Endothelial cell of umbilical vein (primary cell): ENCODE measurements around the gene ENO4. TPM values are rescaled to one million over a fixed set of nuclear protein-coding genes. Genes with fewer than 3 reads are reported as not detected.

Source experiments
- BruUV-seq: library from RNA; stranded (reverse); fragments of 400-500 nt; replicated peaks from 2 replicates; lab custom pipeline; 2021; lab: Mats Ljungman, UMichigan
- CTCF ChIA-PET: fragments of 300-600, 350-600 bp; sonication (Branson Sonifier 250); formaldehyde crosslinking; loops from one replicate; lab custom pipeline; 2021; ENCODE audit warnings: antibody characterized with exemption, inconsistent platforms; lab: Charles Lee
- POLR2A ChIA-PET: fragments of 300-600, 350-600 bp; sonication (Branson Sonifier 250); formaldehyde crosslinking; loops from one replicate; lab custom pipeline; 2021; ENCODE audit warnings: antibody characterized with exemption, inconsistent platforms; lab: Charles Lee
- DNase-seq: peaks from one replicate; pipeline ENCODE4 v3.0.0-alpha.2; 2011; ENCODE audit warnings: low read depth, low spot score
- FAIRE-seq: peaks from 2 replicates; lab custom pipeline; 2011; peaks lifted over from hg19 to GRCh38; lab: Jason Lieb, UNC
- H2AFZ ChIP-seq: 2 replicates; pipeline ENCODE4 v1.6.0; 2012; ENCODE audit warnings: low read depth, low read length, control low read depth, inconsistent platforms
- H3K27ac ChIP-seq: 2 replicates; pipeline ENCODE4 v1.5.1; 2011; ENCODE audit warnings: low read depth, mild to moderate bottlenecking, control low read depth, low read length, moderate library complexity; ENCODE audit not compliant: insufficient read depth
- H3K27me3 ChIP-seq, 2 experiments: 2 replicates each; pipeline versions ENCODE4 v1.6.0 to v1.6.1; 2011; ENCODE audit warnings: low read length in 2 of 2, mixed read lengths in 1 of 2; ENCODE audit not compliant: control insufficient read depth in 2 of 2, insufficient read depth in 2 of 2
- H3K36me3 ChIP-seq, 2 experiments: 2 replicates in 1 of 2; 3 replicates in 1 of 2; pipeline ENCODE4 v1.5.1; 2011; ENCODE audit warnings: low read length in 2 of 2, mild to moderate bottlenecking in 1 of 2, moderate library complexity in 1 of 2; ENCODE audit not compliant: control insufficient read depth in 2 of 2, insufficient read depth in 2 of 2; ENCODE audit errors: extremely low read depth in 1 of 2
- H3K4me1 ChIP-seq: 3 replicates; pipeline ENCODE4 v1.5.1; 2011; ENCODE audit warnings: mild to moderate bottlenecking, low read length; ENCODE audit not compliant: control insufficient read depth, insufficient read depth; ENCODE audit errors: extremely low read depth
- H3K4me2 ChIP-seq: 2 replicates; pipeline ENCODE4 v1.6.1; 2011; ENCODE audit warnings: low read length, control low read depth, mixed read lengths; ENCODE audit not compliant: insufficient read depth
- H3K4me3 ChIP-seq, 3 experiments: fragments of 200-600 bp in 1 of 3; sonication (generic), shearing (Covaris generic) in 1 of 3; replicated peaks in 1 of 3; 2 replicates each; pipeline ENCODE4 v1.5.1; 2011 to 2016; ENCODE audit warnings: control low read depth in 3 of 3, low read length in 3 of 3, mild to moderate bottlenecking in 2 of 3, inconsistent platforms in 1 of 3, low read depth in 1 of 3, moderate library complexity in 1 of 3; ENCODE audit not compliant: insufficient read depth in 1 of 3
- H3K79me2 ChIP-seq: 2 replicates; pipeline ENCODE4 v1.6.0; 2012; ENCODE audit warnings: low read length, inconsistent platforms; ENCODE audit not compliant: control insufficient read depth, insufficient read depth
- H3K9ac ChIP-seq: replicated peaks from 2 replicates; pipeline ENCODE3; 2011; ENCODE audit warnings: low read length, control low read depth; ENCODE audit not compliant: insufficient read depth; ENCODE audit errors: extremely low read depth
- H3K9me1 ChIP-seq: replicated peaks from 3 replicates; pipeline ENCODE4 v1.6.0; 2011; ENCODE audit warnings: mild to moderate bottlenecking, low read length; ENCODE audit not compliant: control insufficient read depth, insufficient read depth; ENCODE audit errors: extremely low read depth
- H3K9me3 ChIP-seq: replicated peaks from 2 replicates; pipeline ENCODE4 v1.5.1; 2012; ENCODE audit warnings: low read length, inconsistent platforms; ENCODE audit not compliant: control insufficient read depth, insufficient read depth
- H4K20me1 ChIP-seq: replicated peaks from 2 replicates; pipeline ENCODE3; 2011; ENCODE audit warnings: mild to moderate bottlenecking, low read length; ENCODE audit not compliant: control insufficient read depth, insufficient read depth; ENCODE audit errors: extremely low read depth
- CTCF ChIP-seq, 2 donors: IDR thresholded peaks; 1 replicate in 1 of 2; 2 replicates in 1 of 2; pipeline ENCODE4 v1.5.1; 2011; ENCODE audit warnings: low read length in 2 of 2, mild to moderate bottlenecking in 2 of 2, moderate library complexity in 2 of 2, control low read depth in 1 of 2, inconsistent platforms in 1 of 2, low read depth in 1 of 2; ENCODE audit not compliant: insufficient read depth in 1 of 2; ENCODE audit errors: extremely low read depth in 1 of 2
- EZH2 ChIP-seq: IDR thresholded peaks from 2 replicates; pipeline ENCODE4 v1.6.1; 2012; ENCODE audit warnings: borderline replicate concordance, low read depth, mild to moderate bottlenecking, moderate library complexity, low read length, inconsistent platforms; ENCODE audit not compliant: severe bottlenecking
- FOS ChIP-seq: IDR thresholded peaks from 2 replicates; pipeline ENCODE4 v1.6.1; 2011; ENCODE audit warnings: mild to moderate bottlenecking, low read length, moderate library complexity, borderline replicate concordance; ENCODE audit not compliant: insufficient read depth
- GATA2 ChIP-seq: IDR thresholded peaks from 2 replicates; pipeline ENCODE4 v1.7.0; 2011; ENCODE audit warnings: low read depth, mild to moderate bottlenecking, moderate library complexity, mixed read lengths, low read length; ENCODE audit not compliant: insufficient read length, insufficient read depth
- JUN ChIP-seq: IDR thresholded peaks from 2 replicates; pipeline ENCODE4 v1.6.1; 2011; ENCODE audit warnings: borderline replicate concordance, low read depth; ENCODE audit not compliant: insufficient read length, insufficient read depth
- MAX ChIP-seq: IDR thresholded peaks from 2 replicates; pipeline ENCODE4 v1.6.1; 2011; ENCODE audit not compliant: insufficient read depth, insufficient read length
- MYC ChIP-seq: IDR thresholded peaks from one replicate; pipeline ENCODE4 v1.6.1; 2011; ENCODE audit warnings: mild to moderate bottlenecking, low read depth, low read length
- POLR2A ChIP-seq: IDR thresholded peaks from 2 replicates; pipeline ENCODE4 v1.6.1; 2012; ENCODE audit warnings: low read depth, mild to moderate bottlenecking, control low read depth, low read length
- POLR2AphosphoS5 ChIP-seq: IDR thresholded peaks from 2 replicates; pipeline ENCODE4 v1.6.1; 2012; ENCODE audit warnings: low read depth, mild to moderate bottlenecking, control low read depth, low read length, moderate library complexity; ENCODE audit not compliant: insufficient read depth
- dilution Hi-C: fragments of 300-500 bp; cut with MboI; formaldehyde crosslinking; loops from one replicate; pipeline ENCODE4 v1.15.0; 2019; ENCODE audit warnings: low sequenced_read_pairs; ENCODE audit not compliant: extremely low pct_ligation_motif_present
- intact Hi-C: fragments of 100-400 bp; cut with micrococcal nuclease; formaldehyde crosslinking; loops from one replicate; pipeline ENCODE4 v1.10.0; 2022
- polyA plus RNA-seq, 4 experiments: library from polyadenylated mRNA; depleted of rRNA in 3 of 4; stranded (reverse) in 3 of 4; unstranded in 1 of 4; fragments of >200 nt; gene quantifications; 2 replicates each; pipeline versions ENCODE4 v1.2.1 to v1.2.3, GENCODE V29; 2011 to 2012; ENCODE audit warnings: missing spikeins in 1 of 4
- total RNA-seq: library from RNA; stranded (reverse); gene quantifications from 2 replicates; pipeline ENCODE4 v1.2.3, GENCODE V29; 2021

ENO4 gene
- total and polyA plus RNA-seq, 2 donors (not counting 3 experiments of a cell fraction or from before 2014, with no cell fraction given), result 0.08 TPM; not detected in 1

- no TSS peak for BruUV-seq
- ChIA-PET POLR2A (no interaction called here), CTCF (interaction anchor here (1.6 kb wide), 1 partner anchor 344 kb away, joined by 5 read pairs; no protein-coding TSS in a partner anchor)
- H3K36me3 ChIP-seq, result no peaks in the 10 kb centered on the region
- intact Hi-C loops, result no loop called here
- no peak overlapping the region for H3K27ac ChIP-seq
- peaks cover 1 to 6% of the 10 kb centered on the region in 2 experiments for H3K27me3 ChIP-seq
- TF ChIP-seq POLR2AphosphoS5 (no peak), MYC (no peak), MAX (no peak), POLR2A (no peak), CTCF (IDR thresholded peaks at IDR 0.05; ENCODE audit: extremely low read depth in 1 of 2, insufficient read depth in 1 of 2, low read depth in 1 of 2, low read length in 2 of 2) (no peak), EZH2 (no peak), GATA2 (no peak), JUN (no peak), FOS (no peak)
- dilution Hi-C loops, result no loop called here
- no peak overlapping the region for H2AFZ ChIP-seq
- no peaks in the 10 kb centered on the region for H3K79me2 ChIP-seq
- H3K9me3 ChIP-seq, result no peaks in the 10 kb centered on the region
- no peak overlapping the region for H3K4me3 ChIP-seq
- H3K4me2 ChIP-seq, result no peak overlapping the region
- H3K4me1 ChIP-seq, result no peaks in the 10 kb centered on the region
- DNase-seq, result no peak
- H3K9me1 ChIP-seq, result no peaks in the 10 kb centered on the region
- no peak overlapping the region for H3K9ac ChIP-seq
- H4K20me1 ChIP-seq, result no peaks in the 10 kb centered on the region
- no peak for FAIRE-seq
These were observed 18.2 kb upstream of the ENO4 start for GRCh38 chr10:116831086-116831485.
